Nucleus accumbens (tissue), 56 donors: ENCODE results near the gene CNTN4.
"Not testable (repeated sequence)": the region's sequence is repeated elsewhere in the genome, so short reads cannot be mapped to it uniquely, and the experiment has no call there.

ENCODE experiments used
- DNase-seq, 56 donors: peaks; one replicate each; lab custom pipeline; 2025; lab: John Stamatoyannopoulos, UW

CNTN4 gene

DNA sequence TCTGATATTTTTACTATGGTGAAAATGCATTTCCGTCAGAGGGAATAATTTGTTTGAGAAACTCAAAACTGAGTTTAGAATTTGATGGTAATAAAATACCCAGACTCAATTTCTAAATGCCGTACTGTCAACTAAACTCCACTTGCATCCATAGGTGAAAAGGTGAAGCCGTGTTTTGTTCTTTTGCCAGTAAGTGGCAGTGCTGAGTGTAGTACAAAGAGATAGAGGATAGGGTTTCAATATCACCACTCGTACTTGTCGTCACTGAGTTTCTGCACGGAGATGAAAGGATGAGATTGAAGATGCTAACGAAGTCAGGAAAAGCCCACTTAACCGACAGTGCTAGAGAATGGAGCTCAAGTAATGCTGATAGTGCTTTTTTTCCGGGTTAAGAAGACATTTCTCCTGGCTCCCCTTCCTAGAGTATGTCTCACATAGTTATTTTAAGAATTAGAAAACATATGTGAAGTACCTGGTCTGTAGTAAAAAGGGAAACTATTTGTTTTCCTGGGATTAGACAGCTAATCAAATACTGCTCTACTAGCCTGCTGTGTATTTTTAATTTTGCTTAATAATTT lies 666.4 kb downstream of the CNTN4 start:
- peak in 4 of 56 donors; percentile 0 to 6 (median 2) for DNase-seq

GRCh38 chr3:2770451-2770850 lies 671.8 kb downstream of the CNTN4 start:
- no peak for DNase-seq

DNA sequence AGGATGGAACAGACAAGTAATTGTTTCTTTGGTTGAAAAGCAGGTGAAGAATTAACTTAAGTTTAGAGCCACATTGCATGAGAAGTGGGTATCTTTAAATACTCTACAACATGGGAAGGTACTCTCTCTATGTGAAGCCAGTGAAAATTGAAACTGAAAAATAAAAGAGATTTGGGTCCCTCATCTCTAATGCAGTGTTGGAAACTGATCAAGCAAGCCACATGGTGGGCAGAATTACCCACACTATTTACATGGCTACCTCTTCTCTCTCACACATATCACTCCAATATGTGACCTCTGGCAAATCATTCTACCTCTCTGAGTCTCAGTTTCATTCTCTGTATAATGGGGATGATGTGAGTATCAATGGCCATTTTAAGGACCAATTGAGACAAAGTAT lies 672.5 kb downstream of the CNTN4 start:
- DNase-seq: no peak

DNA sequence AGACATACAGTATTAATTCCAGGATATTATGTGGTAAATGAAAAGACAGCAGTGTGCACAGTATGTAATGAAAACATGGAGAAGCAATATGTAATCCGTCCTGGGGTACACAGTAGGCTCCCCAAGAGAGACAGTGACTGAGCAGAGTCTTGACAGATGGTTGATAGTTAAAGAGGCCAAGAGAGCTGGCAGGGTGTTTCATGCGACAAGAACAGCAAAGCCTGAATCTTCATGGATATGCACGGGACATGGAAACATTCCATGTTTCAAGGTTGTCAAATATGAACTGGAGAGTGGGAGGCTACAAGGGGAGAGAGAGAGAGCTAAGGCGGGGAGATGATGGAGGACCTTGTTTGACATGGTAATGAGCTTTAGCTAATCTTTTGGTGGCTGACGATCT lies 673.1 kb downstream of the CNTN4 start:
- no peak for DNase-seq

DNA sequence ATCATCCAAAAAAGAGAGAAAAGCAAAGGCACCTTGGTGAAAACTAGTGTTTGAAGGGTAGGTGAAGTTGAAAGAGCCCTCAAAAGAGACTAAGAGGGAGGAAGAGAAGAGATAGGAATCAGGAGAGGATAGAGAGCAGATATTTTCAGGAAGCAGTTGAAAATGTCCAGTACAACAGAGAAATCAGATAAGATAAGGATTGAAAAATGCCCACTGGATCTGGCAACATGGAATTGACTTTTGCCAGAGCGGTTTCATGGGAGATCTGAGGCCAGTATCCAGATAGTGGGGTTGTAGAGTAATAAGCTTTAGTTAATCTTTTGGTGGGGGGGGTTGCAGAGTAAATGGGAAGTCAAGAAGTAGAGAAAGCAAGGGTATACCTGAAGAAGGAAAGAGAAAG lies 674.1 kb downstream of the CNTN4 start:
- no peak for DNase-seq

GRCh38 chr3:2774481-2775249 lies 676.0 kb downstream of the CNTN4 start:
- DNase-seq: no peak

GRCh38 chr3:2783261-2783660 lies 684.6 kb downstream of the CNTN4 start:
- no peak for DNase-seq

- no peak for DNase-seq
Observed at GRCh38 chr3:2784627-2785026, 686.0 kb downstream of the CNTN4 start.

- no peak for DNase-seq
Observed at GRCh38 chr3:2790266-2790815, 691.7 kb downstream of the CNTN4 start.

DNA sequence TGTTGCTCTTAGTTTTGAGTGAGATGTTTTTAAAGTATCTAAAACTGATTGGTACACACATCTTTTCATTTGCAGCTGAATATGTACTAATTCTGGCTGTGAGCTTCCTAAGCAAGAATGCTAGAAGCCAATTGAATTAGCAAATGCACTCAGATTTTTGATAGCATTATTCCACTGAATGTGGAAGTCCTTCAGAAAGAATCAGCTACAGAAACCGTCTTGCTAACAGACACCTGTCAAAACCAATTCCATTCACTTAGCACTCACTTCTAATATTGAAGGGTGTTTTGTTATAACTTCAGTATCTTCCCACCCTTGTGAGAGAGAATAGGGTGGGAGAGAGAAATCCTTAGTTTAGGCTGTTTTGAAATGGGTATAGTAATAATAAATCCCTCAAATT lies 693.8 kb downstream of the CNTN4 start:
- no peak for DNase-seq

DNA sequence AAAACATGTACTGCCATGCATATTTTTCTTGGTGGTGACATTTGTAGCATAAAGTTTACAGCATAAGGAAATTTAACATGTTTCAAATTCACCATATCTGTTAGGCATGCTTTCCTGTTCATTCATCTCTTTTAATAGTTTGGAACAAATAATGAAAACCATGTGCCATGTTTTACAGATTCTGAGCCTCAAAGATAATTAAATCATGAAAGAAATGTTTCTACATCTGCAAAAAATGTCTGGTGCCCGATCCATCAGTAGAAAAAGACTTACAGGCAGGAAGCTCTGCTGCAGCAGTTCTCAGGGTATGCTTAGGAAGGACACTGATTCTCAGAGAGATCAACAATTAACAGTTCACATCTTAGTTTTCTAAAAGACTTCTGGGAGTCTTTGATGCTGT lies 695.3 kb downstream of the CNTN4 start:
- DNase-seq: no peak

- no peak for DNase-seq
Observed at GRCh38 chr3:2802429-2802828, 703.8 kb downstream of the CNTN4 start.

DNA sequence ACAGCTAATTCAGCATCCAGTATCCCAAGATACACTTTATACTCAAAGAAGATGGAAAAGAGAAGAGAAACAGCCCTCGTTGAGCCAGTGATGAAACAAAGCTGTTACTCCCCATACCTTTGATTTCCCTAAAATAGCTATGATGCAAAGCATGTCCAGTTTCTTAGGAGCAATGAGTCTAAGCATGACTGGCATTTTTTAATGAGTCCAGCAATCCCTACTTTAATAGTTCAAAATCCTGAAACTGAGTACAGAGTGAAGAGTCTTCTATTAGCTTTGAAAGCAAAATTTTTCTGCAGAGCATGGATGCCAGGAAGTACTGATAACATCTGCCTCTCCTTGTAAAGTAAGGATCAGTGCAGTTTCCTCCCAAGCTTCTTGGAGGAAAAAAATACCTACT lies 708.8 kb downstream of the CNTN4 start:
- no peak for DNase-seq

DNA sequence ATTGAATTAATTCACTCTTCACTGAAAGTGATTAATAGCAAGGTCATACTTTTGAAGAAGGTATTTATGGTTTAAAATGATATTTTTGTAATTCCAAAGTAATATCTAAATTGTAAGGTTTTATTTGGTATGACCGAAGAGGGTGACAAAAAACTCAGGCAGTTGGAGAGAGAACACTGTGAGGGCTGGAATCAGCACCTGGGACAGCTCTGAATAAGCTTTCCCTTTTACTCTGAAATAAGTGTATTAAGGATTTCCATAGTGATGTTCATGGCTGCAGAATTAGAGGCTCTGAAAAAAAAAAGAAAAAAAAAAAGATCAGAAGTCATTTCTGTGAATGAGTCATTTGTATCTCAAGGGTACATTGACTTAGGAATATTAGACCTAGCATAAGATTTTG lies 712.1 kb downstream of the CNTN4 start:
- no peak for DNase-seq

DNA sequence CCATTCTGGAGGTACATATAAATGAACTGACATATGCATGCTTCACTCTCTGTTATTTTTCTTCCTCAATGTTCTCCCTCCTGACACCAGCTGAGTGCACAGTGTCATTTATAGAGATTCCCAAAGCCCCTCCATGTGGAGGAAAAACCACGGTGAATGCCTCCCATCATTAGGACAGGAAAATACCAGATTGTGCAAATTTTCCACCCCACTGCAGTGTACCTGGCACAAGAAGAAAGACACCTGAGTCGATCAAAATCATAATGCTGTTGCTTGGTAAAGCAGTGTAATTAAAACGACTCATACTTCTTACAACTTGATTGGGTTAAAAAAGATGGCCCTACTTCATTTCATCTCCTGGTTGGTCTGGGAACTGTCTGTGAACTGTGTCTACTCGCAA lies 720.9 kb downstream of the CNTN4 start:
- DNase-seq: no peak

DNA sequence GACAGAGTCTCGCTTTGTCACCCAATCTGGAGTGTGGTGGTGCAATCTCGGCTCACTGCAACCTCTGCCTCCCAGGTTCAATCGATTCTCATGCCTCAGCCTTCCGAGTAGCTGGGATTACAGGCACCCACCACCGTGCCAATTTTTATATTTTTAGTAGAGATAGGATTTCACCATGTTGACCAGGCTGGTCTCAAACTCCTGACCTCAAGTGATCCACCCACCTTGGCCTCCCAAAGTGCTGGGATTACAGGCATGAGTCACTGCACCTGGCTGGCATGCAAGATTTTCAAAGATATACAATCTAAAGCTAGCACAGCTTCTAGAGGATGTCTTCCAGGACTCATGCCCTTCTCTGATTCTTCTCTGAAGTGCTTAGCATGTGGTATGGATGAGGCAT lies 722.3 kb downstream of the CNTN4 start:
- not testable (repeated sequence) for DNase-seq

DNA sequence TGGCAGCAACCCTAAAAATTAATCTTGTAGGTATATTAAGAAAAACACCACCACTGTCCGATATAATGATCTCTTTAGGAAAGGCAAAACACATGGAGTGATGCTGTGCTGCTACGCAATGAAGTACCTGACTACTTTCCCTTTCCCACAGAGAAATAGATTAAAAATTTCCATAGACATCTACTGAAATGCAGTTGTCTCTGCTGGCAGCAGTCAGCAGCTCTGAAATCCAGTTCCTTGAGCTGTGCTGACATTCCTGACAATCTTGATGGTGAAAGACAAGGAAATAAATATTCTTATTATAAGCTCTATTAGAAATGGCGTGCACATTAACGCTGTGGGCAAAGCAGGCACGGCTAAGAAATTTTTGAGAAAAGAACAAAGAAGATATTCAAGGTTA lies 723.9 kb downstream of the CNTN4 start:
- no peak for DNase-seq

GRCh38 chr3:2823031-2823430 lies 724.4 kb downstream of the CNTN4 start:
- no peak for DNase-seq

DNA sequence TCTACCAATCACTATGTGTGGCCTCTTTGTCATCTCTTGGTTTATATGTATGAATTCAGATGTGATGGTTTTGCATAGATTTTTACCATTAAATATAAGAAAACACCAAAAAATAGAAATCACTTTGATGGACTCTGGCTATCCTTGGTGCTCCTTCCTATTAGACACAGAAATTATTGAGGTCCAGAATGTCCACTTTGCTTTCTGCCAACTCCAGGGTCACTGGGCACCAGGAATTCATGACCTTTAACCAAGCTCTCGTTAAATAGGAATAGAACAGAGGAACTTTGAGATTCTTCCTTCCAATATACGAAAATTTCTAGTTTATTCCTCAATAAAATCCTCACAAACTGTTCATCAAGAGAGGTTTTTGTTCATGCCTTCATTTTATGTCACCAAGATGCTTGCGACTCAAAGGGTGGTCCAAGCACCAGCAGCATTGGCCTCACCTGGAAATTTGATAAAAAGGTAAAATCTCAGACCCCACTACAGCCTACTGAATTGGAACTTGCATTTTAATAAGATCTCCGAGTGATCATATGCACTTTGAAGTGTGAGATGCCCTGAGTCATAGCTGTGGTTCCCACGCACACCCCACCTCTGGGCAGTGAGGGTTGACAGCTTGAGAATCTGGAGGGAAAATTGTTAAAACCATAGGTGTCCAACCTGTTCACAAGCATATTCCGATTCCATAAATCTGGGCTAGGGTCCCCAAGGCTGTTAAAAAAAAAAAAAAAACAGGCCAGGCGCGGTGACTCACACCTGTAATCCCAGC lies 725.0 kb downstream of the CNTN4 start:
- DNase-seq: peak in 1 of 56 donors; percentile 0

DNA sequence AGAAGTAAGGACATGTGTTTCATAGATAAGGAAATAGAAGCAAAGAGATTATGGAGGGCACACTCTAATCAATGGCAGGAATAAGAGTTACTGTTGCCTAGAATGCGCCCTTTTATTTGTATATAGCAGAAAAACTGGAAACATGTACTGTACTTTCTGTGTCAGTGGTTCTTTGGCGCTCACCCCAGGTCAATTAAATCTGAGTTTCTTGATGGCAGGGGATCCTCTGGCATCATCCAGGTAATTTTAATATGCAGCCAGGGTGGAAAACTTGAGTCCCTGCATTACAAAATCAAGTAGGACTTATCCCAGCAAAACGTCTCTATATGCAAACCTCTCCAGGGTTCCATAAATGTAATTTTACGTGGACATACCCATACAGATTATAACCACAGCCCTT lies 727.4 kb downstream of the CNTN4 start:
- no peak for DNase-seq

GRCh38 chr3:2826453-2826852 lies 727.8 kb downstream of the CNTN4 start:
- DNase-seq: no peak
